ENCODE measurements around the gene RIMKLB.
"Not testable (repeated sequence)": the region's sequence is repeated elsewhere in the genome, so short reads cannot be mapped to it uniquely, and the experiment has no call there.

Gene RIMKLB

GRCh38 chr12:8696442-8697090 is 1.2 kb upstream of the RIMKLB start:
- DNase-seq = no peak

GRCh38 chr12:8697120-8697475 is 693 bp upstream of the RIMKLB start:
- no peak for DNase-seq

DNA sequence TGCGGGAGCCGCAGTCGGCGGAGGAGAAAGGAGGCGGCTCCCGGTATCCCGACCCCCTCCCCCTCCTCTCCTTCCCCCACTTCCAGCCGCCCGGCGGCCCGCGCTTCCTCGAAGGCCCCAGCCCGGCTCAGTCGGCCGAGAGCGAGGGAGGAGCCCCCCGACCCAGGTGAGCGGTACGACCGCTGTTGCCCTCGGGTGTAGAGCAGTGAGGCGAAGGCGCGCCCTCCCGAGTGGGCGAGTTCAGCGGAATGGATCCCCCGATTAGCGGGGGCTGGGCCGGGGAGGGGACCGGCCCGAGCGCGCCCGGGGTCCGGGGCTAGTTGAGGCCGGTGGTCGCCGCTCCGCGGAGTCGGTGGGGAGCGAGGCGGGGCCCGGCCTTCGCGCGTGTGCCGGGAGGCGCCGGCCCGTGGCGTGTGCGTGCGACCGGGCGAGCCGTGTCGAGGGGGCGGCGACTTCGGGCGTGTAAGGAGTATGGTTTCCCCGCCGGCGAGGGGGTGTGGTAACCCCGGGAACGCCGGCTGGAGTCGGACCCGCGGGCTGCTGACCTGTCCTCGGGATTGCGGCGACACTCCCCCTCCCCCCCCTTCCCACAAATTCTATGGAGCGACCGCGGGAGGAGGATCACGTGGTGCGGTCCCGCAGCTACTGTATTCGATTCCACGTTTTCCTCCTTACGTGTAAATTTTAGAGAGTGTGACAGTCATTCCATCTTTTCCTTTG is 501 bp downstream of the RIMKLB start:
- DNase-seq = no peak

DNA sequence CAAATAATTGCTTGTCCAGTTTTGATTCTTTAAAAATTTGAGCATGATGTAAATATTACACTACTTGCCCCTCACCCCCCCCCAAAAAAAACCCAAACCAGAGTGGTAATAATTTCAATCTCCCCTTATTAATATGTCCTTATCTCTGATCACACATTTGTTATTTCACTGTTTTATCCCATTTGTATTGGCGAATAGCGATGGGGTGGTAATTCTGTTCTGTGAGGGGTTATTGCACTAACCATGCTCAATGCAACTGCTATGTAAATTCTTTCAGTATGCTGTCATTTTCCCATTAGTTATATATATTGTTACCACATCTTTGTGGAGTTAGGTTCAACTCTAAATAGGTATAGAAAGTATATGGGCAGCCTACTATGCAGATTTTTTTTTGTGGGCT is 1.1 kb downstream of the RIMKLB start:
- DNase-seq = no peak

DNA sequence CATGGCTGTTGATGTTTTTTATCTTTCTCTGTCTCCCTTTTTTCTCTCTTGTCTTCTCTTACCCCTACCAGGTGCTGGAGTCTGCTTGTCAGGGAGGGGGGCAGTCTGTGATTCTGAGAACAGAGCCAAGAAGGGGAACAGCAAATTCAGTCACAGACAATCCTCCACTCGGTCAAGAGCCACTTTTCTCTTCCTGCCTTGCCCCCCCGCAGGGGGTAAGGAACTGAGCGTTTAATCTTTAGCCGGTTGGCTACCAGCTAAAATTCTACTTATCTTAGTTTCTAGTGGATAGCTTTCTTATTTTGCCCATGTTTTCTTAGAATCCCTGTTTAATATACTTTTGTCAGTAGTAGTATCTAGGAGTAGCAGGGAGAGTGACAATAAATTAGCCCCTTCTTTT is 1.9 kb downstream of the RIMKLB start:
- no peak for DNase-seq

DNA sequence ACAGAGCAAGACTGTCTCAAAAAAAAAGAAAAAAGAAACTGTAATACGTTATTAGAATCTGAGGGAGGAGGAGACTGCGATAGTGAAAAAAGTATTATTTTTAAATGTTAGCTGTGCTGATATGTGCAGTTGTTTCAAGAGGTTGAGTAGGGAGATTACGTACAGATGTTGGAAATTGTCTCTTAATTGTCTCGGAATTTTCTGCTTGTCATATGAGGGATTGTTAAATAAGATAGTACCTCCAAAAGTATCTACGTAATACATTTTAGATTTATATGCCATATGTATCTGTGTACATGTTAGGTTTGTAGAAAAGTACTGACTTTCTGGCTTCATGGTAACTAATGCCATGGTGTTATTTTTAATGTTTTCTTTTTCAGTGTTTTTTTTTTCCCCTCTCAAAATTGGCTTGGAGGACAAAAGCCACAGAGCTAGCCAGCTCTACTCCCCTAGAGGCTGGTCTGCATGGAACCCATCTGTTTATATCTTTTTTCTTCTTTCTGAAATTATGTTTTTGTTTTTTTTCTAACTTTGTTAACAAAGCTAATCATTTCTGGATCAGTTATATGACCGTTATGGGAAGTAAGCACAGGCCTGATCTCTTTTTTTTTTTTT is 3.4 kb downstream of the RIMKLB start:
- DNase-seq = no peak

DNA sequence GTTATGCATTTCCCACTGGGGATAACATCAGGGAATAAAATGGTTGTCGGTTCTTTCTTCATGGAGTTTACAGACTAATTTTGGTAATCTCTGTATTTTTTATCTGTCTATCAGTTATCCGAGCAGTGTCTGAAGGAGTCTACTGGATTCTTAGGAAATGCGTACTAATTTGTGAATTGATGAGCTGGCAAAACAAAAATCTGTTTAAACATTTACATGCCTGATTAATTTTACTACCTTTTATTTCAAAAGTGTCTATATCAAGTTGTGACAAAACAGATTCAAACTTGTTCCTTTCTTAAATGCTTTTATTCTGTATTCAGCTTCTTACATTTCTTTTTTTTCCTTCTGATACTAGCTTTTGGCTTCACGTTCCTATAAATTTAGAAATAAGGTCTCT is 4.4 kb downstream of the RIMKLB start:
- DNase-seq = no peak

GRCh38 chr12:8709124-8709830 is 11.5 kb downstream of the RIMKLB start:
- DNase-seq = no peak

- DNase-seq = no peak
Observed at GRCh38 chr12:8712572-8712971, 14.8 kb downstream of the RIMKLB start.

DNA sequence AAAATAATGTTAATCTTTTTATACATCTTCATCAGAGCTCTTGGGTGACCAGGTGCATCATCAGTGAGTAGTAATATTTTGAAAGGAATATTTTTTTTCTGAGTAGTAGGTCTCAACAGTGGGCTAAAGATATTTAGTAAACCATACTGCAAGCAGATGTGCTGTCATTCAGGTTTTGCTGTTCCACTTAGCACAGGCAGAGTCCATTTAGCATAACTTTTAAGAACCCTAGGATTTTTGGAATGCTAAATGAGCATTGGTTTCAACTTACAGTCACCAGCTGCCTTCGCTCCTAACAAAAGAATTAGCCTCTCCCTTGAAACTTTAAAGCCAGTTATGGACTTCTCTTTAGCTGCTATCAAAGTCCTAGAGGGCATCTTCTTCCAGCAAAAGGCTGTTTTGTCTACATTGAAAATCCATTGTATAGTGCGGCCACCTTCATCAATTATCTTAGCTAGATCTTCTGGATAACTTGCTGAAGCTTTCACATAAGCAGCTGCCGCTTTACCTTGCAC is 24.6 kb downstream of the RIMKLB start:
- no peak for DNase-seq

DNA sequence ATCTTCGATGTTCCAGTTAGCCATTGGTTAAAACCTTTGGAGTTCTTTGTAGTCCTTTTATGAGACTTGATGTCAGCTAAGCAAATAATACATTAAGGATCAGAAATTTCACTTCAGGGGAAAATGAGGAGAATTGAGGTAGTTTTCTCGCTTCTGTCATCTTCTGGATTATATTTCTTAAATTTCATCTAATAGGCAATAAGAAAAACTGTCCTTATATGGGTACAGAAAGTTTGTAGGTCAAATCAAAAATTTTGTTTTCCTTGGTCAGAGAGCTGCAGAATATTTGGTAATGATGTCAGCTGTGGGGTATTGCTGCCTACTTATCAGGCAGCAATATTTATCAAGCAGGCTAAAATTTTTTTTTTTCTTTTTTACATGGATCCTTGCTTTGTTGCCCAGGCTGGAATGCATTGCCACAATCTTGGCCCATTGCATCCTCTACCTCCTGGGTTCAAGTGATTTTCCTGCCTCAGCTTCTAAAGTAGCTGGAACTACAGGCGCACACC is 37.1 kb downstream of the RIMKLB start:
- DNase-seq = no peak

DNA sequence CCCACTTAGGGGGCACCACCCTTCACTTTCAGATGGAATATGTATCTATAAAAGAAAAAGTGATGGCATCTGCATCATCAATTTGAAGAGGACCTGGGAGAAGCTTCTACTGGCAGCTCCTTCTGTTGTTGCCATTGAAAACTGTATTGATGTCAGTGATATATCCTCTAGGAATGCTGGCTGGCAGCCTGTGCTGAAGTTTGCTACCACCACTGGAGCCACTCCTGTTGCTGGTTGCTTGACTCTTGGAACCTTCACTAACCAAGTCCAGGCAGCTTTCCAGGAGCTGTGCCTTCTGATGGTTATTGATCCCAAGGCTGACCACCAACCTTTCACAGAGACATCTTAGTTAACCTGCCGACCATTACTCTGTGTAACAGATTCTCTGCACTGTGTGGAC is 44.7 kb downstream of the RIMKLB start:
- DNase-seq = no peak

DNA sequence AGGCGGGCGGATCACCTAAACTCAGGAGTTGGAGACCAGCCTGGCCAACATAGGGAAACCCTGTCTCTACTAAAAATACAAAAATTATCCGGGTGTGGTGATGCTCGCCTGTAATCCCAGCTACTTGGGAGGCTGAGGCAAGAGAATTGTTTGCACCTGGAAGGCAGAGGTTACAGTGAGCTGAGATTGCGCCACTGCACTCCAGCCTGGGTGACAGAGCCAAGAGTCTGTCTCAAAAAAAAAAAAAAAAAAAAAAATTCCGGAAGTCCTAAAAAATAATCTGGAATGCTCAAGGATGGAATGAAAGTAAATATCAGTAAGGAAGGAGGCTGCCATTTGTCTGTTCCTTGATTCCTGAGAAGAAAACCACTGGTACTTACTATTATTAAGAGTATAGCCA is 45.3 kb downstream of the RIMKLB start:
- DNase-seq = not testable (repeated sequence)

- not testable (repeated sequence) for DNase-seq
Observed at GRCh38 chr12:8745631-8746030, 47.8 kb downstream of the RIMKLB start.

GRCh38 chr12:8746046-8746445 is 48.3 kb downstream of the RIMKLB start:
- no peak for DNase-seq

DNA sequence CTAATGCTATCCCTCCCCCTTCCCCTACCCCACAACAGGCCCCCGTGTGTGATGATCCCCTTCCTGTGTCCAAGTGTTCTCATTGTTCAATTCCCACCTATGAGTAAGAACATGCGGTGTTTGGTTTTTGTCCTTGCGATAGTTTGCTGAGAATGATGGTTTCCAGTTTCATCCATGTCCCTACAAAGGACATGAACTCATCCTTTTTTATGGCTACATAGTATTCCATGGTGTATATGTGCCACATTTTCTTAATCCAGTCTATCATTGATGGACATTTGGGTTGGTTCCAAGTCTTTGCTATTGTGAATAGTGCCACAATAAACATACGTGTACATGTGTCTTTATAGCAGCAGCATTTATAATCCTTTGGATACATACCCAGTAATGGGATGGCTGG is 62.3 kb downstream of the RIMKLB start:
- DNase-seq = not testable (repeated sequence)

DNA sequence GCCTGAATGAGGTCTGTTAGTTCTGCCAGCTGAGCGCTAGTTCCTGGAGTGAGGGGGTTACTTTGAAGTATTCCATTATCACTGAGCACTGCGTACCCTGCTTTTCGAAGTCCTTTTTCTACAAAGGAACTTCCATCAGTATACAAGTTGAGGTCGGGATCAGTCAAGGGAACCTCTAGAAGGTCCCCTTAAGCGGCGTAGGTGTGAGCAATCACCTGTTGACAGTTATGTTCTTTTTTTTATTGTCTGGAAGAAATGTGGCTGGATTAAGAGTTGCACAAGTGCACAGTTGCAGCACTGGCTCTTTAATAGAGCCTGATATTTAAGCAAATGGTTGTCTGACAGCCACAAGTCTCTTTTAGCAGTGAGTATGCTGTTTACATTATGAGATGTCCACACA is 64.9 kb downstream of the RIMKLB start:
- DNase-seq = not testable (repeated sequence)

GRCh38 chr12:8766121-8766520 is 68.3 kb downstream of the RIMKLB start:
- DNase-seq = not testable (repeated sequence)

DNA sequence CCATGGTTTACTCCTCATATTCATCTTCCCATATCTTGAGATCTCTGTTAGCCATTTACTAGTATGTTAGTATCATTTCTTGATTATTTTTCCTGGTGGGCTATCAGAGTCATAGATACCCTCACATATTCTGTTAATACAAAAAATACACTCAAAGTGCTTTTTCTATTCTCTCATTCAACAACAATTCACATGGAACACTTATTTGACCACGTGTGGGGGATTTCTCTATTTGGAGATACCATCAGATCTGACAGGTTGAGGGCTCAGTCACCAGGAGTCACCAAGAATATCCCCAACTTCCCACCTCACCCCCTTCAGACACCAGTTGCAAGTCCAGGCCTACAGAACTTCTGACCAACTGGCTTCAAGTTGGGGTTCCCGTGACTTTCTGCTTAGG is 72.7 kb downstream of the RIMKLB start:
- DNase-seq = no peak

- DNase-seq = no peak
Observed at GRCh38 chr12:8771072-8771471, 73.3 kb downstream of the RIMKLB start.

DNA sequence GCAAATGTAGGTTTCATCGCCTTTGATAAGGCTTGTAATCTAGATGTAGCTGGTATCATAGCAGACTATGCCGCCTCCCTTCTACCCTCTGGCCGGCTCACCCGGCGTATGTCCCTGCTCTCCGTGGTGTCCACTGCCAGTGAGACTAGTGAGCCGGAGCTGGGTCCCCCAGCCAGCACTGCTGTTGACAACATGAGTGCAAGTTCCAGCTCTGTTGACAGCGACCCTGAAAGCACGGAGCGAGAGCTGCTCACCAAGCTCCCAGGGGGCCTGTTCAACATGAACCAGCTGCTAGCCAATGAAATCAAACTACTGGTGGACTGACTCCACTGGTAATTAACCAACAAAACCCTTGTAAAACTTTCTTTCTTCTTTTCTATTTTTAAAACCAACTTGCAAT is 75.7 kb downstream of the RIMKLB start:
- no peak for DNase-seq

GRCh38 chr12:8779281-8779680 is 81.5 kb downstream of the RIMKLB start:
- DNase-seq = no peak

- no peak for DNase-seq
Observed at GRCh38 chr12:8779862-8780261, 82.1 kb downstream of the RIMKLB start.

All from NCI-H187 treated with DMSO at 0.1 percent for 48 hours (cell line).